Hematopoietic multipotent progenitor cell treated with erythropoietin and hydrocortisone succinate and interleukin-3 and kit ligand, for 4 days (in vitro differentiated cells): ENCODE measurements around the gene KCNH5.

Source experiments
- DNase-seq: peaks from one replicate; pipeline ENCODE4 v3.0.0-alpha.2; 2015

KCNH5 gene, protein sequence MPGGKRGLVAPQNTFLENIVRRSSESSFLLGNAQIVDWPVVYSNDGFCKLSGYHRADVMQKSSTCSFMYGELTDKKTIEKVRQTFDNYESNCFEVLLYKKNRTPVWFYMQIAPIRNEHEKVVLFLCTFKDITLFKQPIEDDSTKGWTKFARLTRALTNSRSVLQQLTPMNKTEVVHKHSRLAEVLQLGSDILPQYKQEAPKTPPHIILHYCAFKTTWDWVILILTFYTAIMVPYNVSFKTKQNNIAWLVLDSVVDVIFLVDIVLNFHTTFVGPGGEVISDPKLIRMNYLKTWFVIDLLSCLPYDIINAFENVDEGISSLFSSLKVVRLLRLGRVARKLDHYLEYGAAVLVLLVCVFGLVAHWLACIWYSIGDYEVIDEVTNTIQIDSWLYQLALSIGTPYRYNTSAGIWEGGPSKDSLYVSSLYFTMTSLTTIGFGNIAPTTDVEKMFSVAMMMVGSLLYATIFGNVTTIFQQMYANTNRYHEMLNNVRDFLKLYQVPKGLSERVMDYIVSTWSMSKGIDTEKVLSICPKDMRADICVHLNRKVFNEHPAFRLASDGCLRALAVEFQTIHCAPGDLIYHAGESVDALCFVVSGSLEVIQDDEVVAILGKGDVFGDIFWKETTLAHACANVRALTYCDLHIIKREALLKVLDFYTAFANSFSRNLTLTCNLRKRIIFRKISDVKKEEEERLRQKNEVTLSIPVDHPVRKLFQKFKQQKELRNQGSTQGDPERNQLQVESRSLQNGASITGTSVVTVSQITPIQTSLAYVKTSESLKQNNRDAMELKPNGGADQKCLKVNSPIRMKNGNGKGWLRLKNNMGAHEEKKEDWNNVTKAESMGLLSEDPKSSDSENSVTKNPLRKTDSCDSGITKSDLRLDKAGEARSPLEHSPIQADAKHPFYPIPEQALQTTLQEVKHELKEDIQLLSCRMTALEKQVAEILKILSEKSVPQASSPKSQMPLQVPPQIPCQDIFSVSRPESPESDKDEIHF

DNA sequence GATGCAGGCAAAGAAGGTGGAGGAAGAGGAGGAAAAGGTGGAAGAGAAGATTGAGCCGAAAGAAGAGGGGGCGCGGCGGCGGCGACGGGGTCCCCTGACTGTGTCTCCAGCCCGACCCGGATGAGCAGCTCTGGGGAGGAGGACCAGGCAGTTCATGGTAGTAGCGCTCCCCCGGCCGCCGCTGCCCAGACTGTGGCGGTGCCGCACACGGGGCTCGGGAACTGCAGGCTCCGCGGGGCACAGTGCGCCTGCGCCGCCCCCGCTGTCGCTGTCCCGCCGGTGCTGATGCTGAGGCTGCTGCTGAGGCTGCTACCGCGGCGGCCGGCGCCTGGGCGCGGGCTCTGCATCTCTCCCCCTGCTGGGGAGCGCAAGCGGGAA, at the start of gene KCNH5:
Gene KCNH5, minus strand, starts transcription at position 225 of the 378 bp plus-strand sequence. CDS start 272 bp downstream, outside the sequence.
- DNase-seq, result peak; percentile 39

DNA sequence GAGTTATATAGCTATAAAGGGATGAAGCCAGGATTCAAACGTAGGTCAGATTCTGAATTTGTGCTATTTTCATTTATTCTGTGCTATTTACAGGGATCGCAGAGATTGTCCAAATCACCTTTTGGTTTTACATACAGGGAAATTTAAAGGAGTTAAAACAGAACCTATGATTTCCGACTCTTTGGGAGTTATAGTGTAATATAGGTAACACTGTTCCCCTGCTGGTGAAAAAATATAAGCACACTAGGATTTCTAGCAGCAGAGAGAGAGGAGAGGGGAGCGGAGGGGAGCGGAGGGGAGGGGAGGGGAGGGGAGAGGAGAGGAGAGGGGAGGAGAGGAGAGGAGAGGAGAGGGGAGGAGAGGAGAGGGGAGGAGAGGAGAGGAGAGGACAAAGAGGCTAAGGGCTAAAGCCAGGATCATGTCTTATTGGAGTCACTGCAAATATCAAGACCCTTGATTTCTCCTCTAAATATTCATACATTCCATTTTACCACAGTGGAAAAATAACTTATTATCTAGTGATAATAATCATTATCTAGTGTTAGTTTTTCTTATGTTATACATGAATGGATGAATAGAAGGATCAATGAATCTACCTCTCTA, 46.2 kb upstream of the KCNH5 start:
- no peak for DNase-seq

DNA sequence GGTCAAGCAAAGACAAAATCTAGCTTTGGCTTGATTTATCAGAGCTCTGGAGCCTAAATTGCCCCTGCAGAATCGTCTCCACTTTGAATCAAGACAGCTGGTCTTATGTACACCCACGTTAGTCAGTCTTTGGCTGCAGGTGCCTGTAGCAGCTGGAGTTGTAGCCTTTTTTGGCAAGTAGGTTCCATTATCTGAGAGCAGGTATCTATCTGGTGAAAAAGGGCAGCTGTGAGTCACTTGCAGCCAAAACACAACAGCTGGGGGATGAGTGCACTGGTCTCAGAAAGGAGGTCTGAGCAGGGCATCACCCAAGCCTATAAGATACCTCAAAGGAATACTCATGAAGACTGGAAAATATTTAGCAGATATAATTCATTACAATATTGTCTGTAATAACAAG, 43.6 kb upstream of the KCNH5 start:
- DNase-seq, result no peak

DNA sequence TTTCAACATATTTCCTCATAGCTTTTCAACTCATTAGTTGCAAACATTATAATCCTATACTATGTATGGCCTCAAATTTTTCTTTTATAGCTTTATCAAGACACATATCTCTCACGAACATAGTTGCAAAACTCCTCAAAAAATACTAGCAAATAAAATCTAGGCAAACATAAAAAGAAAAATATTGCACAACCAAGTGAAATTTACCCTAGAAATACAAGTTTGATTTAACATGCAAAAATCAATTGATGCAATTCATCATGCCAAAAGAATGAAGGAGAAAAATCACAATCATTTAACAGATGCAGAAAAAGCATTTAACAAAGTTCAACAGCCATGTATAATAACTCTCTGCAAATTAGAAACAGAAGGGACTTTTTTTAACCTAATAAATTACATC, 33.3 kb upstream of the KCNH5 start:
- DNase-seq, result no peak

DNA sequence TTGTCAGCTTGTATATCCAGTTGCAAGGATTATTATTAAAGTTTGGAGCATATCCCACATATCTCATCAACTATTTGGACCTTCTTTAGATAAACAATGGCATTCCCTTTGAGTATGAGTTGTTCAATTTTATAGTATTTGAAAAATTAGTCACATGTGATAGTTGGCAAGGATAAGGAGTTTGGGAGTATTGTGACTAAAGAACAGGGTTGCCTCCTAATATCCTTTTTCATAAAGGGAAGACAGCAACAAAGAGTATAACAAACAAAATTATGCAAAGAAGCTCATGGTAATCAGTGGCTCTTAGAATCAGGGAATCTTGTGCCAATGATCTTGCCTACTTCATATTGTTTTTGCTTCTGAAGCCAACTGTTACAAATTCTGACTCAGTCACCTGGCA, 31.2 kb upstream of the KCNH5 start:
- DNase-seq, result no peak

DNA sequence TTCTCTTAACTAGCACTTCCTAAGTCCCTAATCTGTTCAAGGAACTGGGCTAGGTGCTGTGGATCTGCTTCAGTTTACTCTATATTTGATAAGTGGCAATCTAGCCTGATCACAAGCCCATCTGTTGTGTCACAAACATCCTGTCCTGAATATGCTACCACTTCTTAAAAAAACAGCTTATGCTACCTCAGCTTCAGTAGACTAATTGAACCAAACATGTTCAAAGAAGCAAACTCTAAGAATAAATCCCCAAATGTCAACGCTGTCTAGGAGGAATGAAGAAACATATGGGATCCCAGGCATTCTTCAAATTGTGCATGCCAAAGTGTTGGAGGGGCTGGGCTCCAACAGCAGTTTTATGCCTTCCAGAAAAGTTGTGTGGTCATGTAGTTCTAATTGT, 10.4 kb upstream of the KCNH5 start:
- no peak for DNase-seq

DNA sequence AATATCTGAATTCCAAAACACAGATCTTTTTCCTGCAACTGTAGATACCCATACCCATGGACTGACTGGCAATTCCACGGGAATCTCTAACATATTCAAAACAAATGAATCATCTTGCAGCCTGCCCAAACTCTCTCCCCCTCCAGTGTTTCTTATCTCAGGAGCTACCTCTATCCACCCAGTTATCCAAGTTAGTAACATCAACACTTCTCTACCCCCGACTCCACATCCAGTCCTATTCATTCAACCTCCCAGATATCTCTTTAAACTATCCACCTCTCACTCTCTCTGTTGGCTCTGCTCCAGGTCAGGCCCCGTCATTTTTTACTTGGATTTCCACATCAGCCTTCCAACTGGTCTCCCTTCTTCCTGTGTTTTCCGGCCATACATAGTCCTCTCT, 6.7 kb upstream of the KCNH5 start:
- no peak for DNase-seq

DNA sequence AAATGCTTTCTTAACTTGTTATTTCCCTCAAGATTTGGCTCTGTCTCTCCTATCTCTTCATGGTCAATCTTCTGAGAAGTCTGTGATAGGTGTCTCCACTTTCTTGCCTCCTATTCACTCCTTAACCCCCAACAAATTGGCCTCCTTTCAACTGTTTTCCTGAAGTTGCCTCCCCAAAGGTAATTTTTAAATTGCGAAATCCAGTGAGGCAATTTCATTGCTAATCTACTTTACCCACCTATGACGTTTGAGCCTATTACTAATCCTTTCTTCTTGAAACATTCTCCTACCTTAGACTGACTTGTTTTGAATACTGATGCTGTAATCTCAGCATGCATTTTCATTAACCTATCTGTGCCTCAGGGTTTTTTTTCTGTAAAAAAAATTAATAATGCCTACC, 6.0 kb upstream of the KCNH5 start:
- DNase-seq, result no peak

DNA sequence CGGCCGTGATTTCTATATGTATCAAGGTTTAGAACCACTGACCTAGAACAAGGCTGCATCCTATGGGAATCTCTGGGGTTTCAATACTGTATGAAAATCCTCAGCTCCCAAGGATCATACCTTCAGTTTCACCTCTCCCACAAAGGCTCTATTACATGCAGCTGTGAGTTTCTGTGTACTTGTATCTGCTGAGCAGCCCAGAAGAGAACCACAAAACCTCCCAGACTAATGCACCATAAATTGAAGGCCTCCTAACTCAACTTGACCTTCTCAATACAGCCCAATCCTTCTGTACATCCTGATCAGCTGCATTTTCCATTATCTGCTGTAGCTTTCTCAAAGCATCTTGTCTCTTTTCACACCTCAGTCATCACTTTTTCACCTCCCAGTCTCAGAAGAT, 5.4 kb upstream of the KCNH5 start:
- DNase-seq, result no peak

DNA sequence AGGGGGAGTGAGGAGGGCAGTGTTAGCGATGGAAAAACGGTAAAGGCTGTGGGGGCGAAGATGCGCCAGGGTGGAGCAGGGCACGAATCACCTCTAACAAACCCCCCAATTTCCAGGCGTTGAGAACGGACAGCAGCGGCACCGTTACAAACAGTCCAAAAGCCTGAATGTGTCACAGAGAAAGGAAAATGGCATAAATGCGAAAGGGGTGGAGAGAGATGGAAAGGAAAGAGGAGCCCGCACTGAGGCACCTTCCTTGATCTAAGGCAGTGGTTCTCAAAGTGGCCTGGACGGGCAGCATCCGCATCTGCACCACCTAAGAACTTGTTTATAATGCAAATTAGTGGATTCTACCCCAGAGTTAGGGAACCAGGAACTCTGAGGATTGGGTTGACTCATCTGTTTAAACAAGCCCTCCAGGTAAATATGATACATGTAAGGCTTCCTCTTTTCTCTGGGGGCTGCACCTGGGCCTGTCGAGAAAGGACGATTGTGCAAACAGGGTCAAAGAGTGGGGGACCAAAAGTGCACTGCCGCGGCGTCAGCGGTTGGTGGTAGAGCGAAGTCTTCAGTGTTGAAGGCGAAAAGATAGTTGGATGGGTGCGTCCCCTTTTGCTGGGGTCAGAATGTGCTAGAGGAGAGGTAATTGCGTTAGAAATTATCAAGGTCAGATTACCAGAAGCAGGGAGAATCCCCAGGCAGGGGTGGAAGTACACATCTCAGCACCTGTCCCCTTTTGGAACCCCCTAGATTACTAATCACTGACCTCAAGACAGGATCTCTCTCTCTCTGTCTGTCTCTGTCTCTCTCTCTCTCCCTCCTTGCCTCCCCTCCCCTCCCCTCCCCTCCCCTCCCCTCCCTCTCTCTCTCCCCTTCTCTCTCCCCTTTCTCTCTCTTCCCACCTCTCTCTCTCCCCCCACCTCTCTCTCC, 1.3 kb upstream of the KCNH5 start:
- DNase-seq, result no peak

DNA sequence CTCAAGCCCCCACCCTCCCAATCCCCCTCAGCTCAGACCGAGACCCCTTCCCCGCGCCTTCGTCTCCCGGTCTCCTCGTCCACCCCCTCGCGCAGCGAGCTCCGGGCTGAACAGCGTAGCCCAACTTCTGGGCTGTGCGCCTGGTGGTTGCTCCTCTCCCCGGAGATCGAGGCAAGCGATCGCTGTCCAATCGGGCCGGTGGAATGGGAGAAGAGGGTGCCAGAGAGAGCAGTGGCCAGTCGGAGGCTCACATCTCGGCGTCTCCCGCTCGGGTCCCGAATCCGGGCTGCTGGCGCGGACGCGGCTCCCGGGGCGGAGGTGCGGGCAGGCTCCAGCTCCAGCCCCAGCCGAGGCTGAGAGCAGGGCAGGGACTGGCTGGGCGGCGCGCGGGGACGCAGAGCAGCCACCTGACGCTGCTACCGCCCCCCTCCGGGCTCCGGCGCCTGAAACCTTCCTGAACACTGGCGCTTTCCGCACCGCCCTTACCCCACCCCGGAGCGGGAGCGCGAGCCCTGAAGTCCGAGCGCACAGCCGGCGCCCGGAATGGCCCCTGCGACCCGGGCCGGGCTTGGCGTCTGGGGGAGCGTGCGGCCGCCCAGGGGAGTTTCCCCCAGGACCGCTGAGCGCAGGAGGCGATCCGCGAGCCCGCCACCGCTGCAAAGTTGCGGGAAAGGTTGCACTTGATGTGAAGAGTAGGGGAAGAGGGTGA, 508 bp upstream of the KCNH5 start:
- peak; percentile 4 for DNase-seq

DNA sequence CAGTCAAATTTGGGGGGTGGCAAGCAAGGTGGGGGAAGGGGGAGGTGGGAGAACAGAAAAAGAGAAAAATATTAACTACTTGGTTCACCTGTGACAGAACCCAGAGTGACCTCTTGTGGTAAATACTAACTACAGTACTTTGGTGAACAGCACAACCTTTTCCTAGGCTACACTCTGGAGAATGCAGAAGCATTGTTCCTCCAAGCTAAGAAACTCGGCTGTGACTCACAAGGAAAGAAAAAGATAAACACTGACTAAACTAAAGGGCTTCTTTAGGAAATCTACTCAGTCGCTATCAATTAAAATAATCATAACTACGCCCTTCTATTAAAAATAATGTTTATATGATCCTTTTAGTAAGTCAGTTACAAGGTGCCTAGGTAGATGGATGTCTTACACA, 5.4 kb downstream of the KCNH5 start:
- peak; percentile 31 for DNase-seq

DNA sequence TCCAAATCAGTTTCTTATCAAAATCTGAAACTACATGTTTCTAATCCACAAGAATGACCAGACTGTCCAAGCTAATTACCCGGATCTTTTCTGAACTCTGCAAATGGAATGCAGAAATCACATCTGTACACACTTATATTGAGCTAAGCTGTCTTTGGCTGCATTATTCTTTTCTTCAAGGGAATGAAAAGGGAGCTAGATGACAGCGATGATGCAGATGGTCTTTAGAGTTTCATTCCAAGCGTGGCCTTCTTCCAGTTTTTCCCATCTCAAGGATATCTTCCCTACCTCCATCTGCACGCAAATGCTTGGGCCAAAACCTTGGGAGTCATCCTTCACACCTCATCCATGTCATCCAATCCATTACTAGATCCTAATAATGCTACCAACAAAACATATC, 12.6 kb downstream of the KCNH5 start:
- no peak for DNase-seq

DNA sequence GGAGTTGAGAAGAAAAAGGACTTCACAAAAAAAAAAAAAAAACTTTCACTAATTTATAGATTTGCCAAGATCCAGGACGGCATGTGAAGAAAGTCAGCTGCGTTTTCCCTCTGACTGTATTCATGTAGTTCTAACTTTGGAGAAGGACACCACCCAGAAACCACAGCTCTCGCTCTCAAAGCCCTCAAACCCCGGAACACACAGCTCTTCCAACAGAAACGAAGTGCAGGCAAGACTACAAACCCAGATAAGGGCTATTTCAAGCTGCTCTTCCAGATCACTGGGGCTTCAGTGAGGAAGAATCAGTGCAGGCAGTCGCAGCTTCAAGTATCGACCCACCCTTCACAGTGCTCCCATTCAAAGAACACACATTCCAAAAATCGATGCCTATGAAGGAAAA, 13.2 kb downstream of the KCNH5 start:
- DNase-seq, result no peak

DNA sequence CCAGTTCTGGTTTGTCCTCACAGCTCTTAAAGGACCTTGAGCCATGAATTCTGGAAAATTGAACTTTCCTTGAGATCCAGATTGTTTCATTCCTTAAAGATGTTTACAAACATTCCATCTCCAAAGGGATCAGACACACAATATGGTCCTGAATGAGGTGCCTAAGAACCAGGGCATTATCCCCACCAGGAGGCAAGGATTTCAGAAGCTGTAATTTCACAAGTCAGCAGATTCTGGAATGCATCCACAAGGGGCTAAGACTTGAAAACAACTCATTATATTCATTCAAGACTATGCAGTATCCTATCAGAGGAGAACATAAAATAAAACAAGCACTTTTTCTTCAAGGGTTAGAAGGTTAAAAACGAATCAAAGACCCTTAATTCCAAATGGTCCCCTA, 15.1 kb downstream of the KCNH5 start:
- DNase-seq, result no peak

DNA sequence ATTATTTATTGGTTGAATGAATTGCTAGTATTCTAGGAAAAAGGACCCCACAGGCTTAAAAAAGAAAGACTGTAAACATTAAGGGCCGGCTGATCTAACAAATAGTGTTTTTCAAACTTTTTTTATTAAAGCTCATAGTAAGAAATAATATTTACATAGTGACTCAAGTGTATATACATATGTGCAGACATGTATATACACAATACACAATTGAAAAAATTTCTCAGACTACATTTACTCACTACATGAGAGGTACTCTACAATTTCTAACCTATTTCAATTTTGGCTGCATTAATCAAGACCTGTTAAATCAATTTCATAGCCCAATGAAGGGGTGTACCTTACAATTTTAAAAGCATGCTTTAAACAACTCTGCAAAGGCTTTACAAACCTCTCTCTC, 17.5 kb downstream of the KCNH5 start:
- no peak for DNase-seq

DNA sequence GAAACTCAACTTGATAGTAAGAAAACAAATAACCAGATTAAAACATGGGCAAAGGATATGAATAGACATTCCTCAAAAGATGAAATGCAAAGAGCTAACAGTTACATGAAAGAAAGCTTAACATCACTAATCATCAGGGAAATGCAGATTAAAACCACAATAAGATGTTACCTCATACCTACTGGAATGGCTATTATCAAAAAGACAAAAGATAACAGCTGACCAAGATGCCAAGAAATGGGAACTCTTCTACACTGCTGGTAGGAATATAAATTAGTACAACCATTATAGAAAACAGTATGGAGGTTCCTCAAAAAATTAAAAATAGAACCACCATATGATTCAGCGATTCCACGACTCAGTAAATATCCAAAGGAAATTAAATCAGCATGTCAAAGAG, 18.8 kb downstream of the KCNH5 start:
- DNase-seq, result no peak

DNA sequence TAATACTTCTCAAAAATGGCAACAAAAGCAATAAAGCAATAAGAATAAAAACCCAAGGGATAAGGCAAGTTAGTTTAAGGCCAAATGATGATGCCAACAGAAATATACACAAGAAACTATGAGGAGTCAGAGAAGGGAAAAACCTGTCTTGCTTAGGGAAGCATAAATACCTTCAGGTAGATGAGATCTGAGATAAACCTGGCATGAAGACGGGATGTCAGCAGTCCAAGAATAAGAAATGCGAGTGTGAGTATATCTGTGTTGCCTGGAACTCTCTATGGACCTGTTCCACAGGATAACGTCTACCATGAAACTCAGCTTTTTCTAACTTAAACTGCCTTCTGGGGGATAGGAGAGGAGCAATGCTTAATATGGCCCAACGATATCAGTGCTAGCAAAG, 30.6 kb downstream of the KCNH5 start:
- DNase-seq, result no peak

DNA sequence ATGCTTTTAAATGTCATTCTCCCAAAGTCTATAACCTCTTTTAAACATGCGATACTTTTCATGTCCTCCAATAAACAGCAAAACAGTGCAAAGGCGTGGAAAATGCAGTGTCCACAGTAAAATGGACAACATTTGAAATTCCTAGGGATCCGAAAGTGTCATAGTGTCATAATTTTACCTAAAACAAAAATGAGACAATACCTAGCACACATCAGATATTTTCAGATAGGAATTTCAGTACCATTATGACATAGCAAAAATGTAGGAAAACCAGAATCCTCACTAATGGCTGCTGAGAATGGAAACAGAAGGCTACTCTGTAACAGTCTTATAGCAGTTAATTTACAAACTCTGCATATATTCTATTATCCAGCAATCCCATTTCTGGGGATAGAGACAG, 33.1 kb downstream of the KCNH5 start:
- no peak for DNase-seq

DNA sequence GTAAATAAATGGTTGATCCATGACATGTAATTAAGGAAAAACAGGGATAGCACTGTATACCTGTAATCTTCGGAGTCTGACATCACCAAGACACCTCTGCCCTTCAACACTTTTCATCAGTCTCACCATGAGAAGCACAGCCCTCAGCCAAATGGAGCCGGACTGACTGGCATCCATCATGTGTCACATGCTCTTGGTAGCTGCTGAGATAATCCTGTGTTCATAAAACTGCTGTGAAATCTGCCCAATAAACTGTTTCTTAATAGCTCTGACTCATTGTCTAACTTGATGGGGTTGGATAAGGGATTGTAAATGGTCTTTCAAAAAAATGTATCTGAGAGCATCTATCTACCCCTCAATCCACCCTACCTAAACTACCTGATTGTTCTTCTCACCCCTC, 33.6 kb downstream of the KCNH5 start:
- DNase-seq, result no peak

DNA sequence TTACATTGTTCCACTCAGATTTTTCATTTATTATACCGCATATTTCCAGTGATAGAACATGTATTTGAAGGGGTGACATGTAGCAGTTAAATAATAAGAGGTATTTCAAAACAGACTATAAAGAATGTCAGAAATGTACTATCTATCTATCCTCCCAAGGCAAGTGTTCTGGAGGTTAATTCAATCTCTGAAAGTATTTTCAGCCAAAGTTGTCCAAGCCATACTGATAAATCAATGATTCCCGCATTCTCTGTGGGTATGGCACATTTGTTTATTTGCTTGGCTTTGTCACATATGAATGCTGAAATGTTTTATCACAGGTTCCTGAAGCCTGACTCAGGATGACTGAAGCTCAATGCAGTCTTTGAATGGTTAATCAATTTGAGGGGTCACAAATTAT, 35.8 kb downstream of the KCNH5 start:
- no peak for DNase-seq

DNA sequence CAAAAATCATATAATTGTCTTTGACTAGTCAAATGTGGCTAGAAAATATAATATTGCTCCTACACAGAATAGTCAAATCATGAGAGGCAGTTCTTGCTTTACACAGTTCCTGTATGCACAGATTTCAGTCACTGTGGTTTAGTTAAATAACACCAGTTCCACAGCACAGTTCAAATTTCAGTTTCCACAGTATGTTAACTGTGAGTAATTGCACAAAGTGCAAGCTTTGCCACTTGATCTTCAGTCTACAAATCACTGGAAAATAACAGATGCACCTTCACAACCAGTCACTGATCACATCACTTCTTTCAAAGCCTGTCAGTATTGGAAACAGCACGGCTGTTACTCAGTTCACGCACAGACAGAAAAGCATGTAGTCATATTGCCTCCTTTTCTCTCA, 38.7 kb downstream of the KCNH5 start:
- no peak for DNase-seq
